GM18526 (cell line): ENCODE measurements around the gene KRT16.

ENCODE experiments used
- POLR2A ChIP-seq: IDR thresholded peaks from 3 replicates; pipeline ENCODE4 v1.6.1; 2011; ENCODE audit not compliant: insufficient read length; ENCODE audit errors: extremely low read depth

KRT16 gene

GRCh38 chr17:41651625-41652460 is 39.3 kb upstream of the KRT16 start:
- TF ChIP-seq POLR2A, result no peak

GRCh38 chr17:41650794-41651624 is 38.4 kb upstream of the KRT16 start:
- no peak for TF ChIP-seq POLR2A

- TF ChIP-seq POLR2A, result no peak
Observed at GRCh38 chr17:41649923-41650519, 37.5 kb upstream of the KRT16 start.

- no peak for TF ChIP-seq POLR2A
Observed at GRCh38 chr17:41648411-41649195, 36.0 kb upstream of the KRT16 start.

- TF ChIP-seq POLR2A, result no peak
Observed at GRCh38 chr17:41647940-41648410, 35.4 kb upstream of the KRT16 start.

GRCh38 chr17:41647038-41647813 is 34.7 kb upstream of the KRT16 start:
- no peak for TF ChIP-seq POLR2A

- TF ChIP-seq POLR2A, result no peak
Observed at GRCh38 chr17:41642252-41643156, 29.9 kb upstream of the KRT16 start.

GRCh38 chr17:41639492-41640473 is 27.2 kb upstream of the KRT16 start:
- TF ChIP-seq POLR2A, result no peak

- TF ChIP-seq POLR2A, result no peak
Observed at GRCh38 chr17:41638941-41639340, 26.4 kb upstream of the KRT16 start.

GRCh38 chr17:41638194-41638593 is 25.6 kb upstream of the KRT16 start:
- no peak for TF ChIP-seq POLR2A

GRCh38 chr17:41636652-41637051 is 24.1 kb upstream of the KRT16 start:
- no peak for TF ChIP-seq POLR2A
